Left ventricle myocardium inferior (tissue), 1 donor: Measurements from ENCODE around the gene ALOX12B. TPM values are rescaled to one million over a fixed set of nuclear protein-coding genes. Genes with fewer than 3 reads are reported as not detected.
"Not testable (repeated sequence)": the region's sequence is repeated elsewhere in the genome, so short reads cannot be mapped to it uniquely, and the experiment has no call there.

Source experiments
- DNase-seq: peaks from one replicate; pipeline ENCODE4 v3.0.0-alpha.2; 2020
- H3K27ac ChIP-seq: fragments of 200-600 bp; replicated peaks from 2 replicates; pipeline ENCODE4 v1.8.0; 2021
- H3K27me3 ChIP-seq: fragments of 200-600 bp; 2 replicates; pipeline ENCODE4 v1.8.0; 2021; ENCODE audit warnings: low read depth
- H3K36me3 ChIP-seq: fragments of 200-600 bp; 2 replicates; pipeline ENCODE4 v1.8.0; 2021
- H3K4me1 ChIP-seq: fragments of 200-600 bp; 2 replicates; pipeline ENCODE4 v1.8.0; 2021
- H3K4me3 ChIP-seq: fragments of 200-600 bp; 2 replicates; pipeline ENCODE4 v1.8.0; 2021; ENCODE audit warnings: mild to moderate bottlenecking, moderate library complexity
- H3K9me3 ChIP-seq: fragments of 200-600 bp; replicated peaks from 2 replicates; pipeline ENCODE4 v1.8.0; 2021
- intact Hi-C: fragments of 100-400 bp; cut with micrococcal nuclease; formaldehyde crosslinking; loops from one replicate; pipeline ENCODE4 v1.11.0; 2022
- microRNA-seq: library from miRNA; unstranded; fragments of <30 nt; microRNA quantifications from one replicate; pipeline ENCODE4 v1.2.0, GENCODE V29; 2020
- total RNA-seq: library from RNA; stranded (reverse); fragmentation: NEBNext Ultra II Directional; extraction: Animal tissue kit (Norgen Biotek cat#: 25700); gene quantifications from one replicate; pipeline ENCODE4 v1.2.1, GENCODE V29; 2021
- TF ChIP-seq, protein P1 (sequence below): fragments of 200-600 bp; IDR thresholded peaks from 2 replicates; pipeline ENCODE4 v1.8.0; 2021; ENCODE audit warnings: antibody characterized with exemption, mild to moderate bottlenecking, borderline replicate concordance
- donor health status: DM: no; HTN: yes; CAD: no; lungs with severe emphysema.

Gene ALOX12B
- total RNA-seq, 1 donor from 2014 or later, result not detected

DNA sequence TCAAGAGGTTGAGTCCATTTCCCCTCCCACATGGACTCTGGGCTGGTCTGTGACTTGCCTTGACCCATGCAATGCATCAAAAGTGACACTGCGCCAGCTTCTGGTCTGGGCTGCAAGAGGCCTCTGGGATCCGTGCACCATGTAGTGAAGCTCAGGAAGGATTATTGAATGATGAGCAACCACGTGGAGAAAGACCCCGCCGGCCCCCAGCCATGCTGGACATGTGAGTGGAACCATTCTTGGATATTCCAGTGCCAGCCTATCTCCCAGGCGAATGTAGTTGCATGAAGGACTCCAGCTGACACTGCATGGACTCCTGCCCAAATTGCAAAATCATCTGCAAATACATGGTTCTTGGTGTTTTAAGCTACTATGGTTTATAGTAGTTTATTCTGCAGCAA, 56.3 kb downstream of the ALOX12B start:
- intact Hi-C loops, result no loop called here
- Histone ChIP-seq H3K4me3 (no peak overlapping the region), H3K9me3 (no peaks in the 10 kb centered on the region), H3K36me3 (no peaks in the 10 kb centered on the region), H3K4me1 (no peaks in the 10 kb centered on the region), H3K27ac (no peak overlapping the region), H3K27me3 (peaks cover 78% of the 10 kb centered on the region)
- TF ChIP-seq, protein P1, sequence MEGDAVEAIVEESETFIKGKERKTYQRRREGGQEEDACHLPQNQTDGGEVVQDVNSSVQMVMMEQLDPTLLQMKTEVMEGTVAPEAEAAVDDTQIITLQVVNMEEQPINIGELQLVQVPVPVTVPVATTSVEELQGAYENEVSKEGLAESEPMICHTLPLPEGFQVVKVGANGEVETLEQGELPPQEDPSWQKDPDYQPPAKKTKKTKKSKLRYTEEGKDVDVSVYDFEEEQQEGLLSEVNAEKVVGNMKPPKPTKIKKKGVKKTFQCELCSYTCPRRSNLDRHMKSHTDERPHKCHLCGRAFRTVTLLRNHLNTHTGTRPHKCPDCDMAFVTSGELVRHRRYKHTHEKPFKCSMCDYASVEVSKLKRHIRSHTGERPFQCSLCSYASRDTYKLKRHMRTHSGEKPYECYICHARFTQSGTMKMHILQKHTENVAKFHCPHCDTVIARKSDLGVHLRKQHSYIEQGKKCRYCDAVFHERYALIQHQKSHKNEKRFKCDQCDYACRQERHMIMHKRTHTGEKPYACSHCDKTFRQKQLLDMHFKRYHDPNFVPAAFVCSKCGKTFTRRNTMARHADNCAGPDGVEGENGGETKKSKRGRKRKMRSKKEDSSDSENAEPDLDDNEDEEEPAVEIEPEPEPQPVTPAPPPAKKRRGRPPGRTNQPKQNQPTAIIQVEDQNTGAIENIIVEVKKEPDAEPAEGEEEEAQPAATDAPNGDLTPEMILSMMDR, result no peak
- no peak for DNase-seq

DNA sequence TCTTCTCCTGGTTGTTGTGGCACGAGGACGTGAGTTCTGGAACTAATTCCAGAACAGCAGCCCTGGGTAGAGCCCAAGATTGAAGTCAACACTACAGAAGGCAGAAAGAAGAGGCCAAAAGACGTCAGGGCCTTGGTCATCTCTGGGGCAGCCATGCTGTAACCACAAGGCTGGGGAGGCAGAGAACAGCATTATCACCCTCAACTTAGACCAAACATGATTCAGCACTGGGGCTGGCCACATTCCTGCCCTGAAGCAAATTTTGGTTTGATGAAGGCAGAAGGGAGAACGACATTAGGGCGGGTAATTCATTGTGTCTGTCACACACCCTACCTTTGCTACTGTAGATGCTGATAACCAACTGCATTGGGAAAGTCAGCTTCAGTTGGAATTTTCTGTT, 58.4 kb downstream of the ALOX12B start:
- intact Hi-C loops, result no loop called here
- H3K36me3 ChIP-seq, result no peaks in the 10 kb centered on the region
- H3K27ac ChIP-seq, result no peak overlapping the region
- H3K4me3 ChIP-seq, result no peak overlapping the region
- TF ChIP-seq, protein P1, result no peak
- no peak for DNase-seq
- H3K4me1 ChIP-seq, result no peaks in the 10 kb centered on the region
- H3K27me3 ChIP-seq, result peaks cover 62% of the 10 kb centered on the region
- no peaks in the 10 kb centered on the region for H3K9me3 ChIP-seq

DNA sequence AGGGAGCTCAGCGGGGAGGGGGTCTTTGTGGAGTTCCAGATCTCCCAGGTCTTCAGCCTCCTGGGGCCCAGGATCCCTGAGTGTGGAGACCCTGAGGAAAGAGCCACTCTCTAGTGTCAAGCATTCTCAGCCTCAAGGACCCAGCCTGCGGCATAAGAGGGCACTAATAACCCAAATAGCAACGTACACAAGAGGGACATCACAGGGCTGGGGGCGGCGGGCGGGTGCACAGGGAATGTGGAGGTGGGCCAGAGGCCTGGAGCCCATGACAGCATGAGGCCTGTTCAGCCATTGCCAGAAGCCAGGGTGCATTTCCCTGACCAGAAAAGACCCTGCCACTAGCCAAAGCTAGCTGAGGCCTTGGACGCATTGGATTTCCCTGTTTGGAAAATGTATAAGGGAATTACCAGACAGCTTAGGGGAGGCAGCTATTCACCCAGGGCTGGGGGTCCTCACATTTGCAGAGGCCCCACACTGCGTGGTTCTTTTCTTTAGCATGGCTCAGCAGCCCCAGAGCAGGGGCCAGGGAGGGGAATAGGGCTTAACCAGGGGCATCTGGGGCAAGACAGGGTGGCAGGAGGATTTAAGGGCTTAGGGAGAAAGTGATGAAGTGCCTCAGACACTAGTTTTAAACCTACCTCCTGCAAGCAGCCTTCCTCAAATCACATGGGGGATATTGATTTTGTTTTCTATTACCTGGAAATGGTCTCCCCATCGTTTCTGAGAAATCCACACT, 62.2 kb downstream of the ALOX12B start:
- DNase-seq, result no peak
- no peaks in the 10 kb centered on the region for H3K9me3 ChIP-seq
- intact Hi-C loops, result no loop called here
- H3K27me3 ChIP-seq, result peaks cover 32% of the 10 kb centered on the region
- H3K4me1 ChIP-seq, result no peaks in the 10 kb centered on the region
- H3K36me3 ChIP-seq, result no peaks in the 10 kb centered on the region
- H3K4me3 ChIP-seq, result no peak overlapping the region
- TF ChIP-seq, protein P1, result no peak
- no peak overlapping the region for H3K27ac ChIP-seq

DNA sequence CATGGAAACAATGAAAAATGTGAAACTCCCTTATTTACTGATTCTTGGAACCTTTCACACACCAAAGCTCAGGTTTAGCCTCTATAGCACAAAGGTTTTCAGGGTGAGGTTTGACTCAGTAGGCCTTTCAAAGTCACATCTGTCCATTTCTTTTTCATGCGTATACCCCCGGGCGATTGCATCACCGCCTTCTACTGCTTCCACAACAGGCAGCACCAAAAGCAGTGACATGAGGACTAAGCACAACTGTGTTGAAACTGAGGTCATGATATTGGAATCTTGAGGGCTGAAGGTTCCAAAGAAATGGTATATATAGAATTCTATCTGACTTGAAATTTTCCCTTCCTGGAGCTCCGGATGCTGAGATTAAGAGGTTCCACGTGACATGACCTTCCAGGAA, 63.4 kb downstream of the ALOX12B start:
- H3K27me3 ChIP-seq, result peaks cover 23% of the 10 kb centered on the region
- H3K36me3 ChIP-seq, H3K4me3 ChIP-seq, H3K4me1 ChIP-seq, H3K9me3 ChIP-seq, intact Hi-C loops, DNase-seq: not testable (repeated sequence)
- H3K27ac ChIP-seq, result peak overlapping the region; percentile 21

Small RNA genes lying within 50 kb of the gene (microRNA-seq; reads per million reads assigned to microRNA genes)
- gene MIR4314, result not detected

Other genes starting within 250 kb of the ALOX12B start
- gene TMEM88, start 232.7 kb downstream of the ALOX12B start, total RNA-seq, result 26.4 TPM
- 89.8 TPM for gene NAA38, start 230.2 kb downstream of the ALOX12B start, total RNA-seq
- gene CYB5D1, start 229.7 kb downstream of the ALOX12B start, total RNA-seq, result 17.8 TPM
- 15.6 TPM for gene CHD3, start 198.9 kb downstream of the ALOX12B start, total RNA-seq
- 1.0 TPM for gene RNF227, start 171.4 kb downstream of the ALOX12B start, total RNA-seq
- 0.30 TPM for gene KCNAB3, start 157.9 kb downstream of the ALOX12B start, total RNA-seq
- 111 TPM for gene TRAPPC1, start 155.8 kb downstream of the ALOX12B start, total RNA-seq
- 8.7 TPM for gene CNTROB, start 155.5 kb downstream of the ALOX12B start, total RNA-seq
- gene GUCY2D, start 85.1 kb downstream of the ALOX12B start, total RNA-seq, result not detected
- gene ALOX15B, start 48.7 kb downstream of the ALOX12B start, total RNA-seq, result not detected
- not detected for gene ALOXE3, start 30.8 kb upstream of the ALOX12B start, total RNA-seq
- not detected for gene HES7, start 36.4 kb upstream of the ALOX12B start, total RNA-seq
- 109 TPM for gene PER1, start 64.7 kb upstream of the ALOX12B start, total RNA-seq
- gene VAMP2, start 75.2 kb upstream of the ALOX12B start, total RNA-seq, result 59.6 TPM
- 7.9 TPM for gene TMEM107, start 88.7 kb upstream of the ALOX12B start, total RNA-seq
- gene BORCS6, start 102.5 kb upstream of the ALOX12B start, total RNA-seq, result 8.4 TPM
- gene AURKB, start 122.9 kb upstream of the ALOX12B start, total RNA-seq, result 1.2 TPM
- gene CTC1, start 160.3 kb upstream of the ALOX12B start, total RNA-seq, result 14.6 TPM
- 9.8 TPM for gene PFAS, start 161.6 kb upstream of the ALOX12B start, total RNA-seq
- gene RANGRF, start 201.0 kb upstream of the ALOX12B start, total RNA-seq, result 25.6 TPM
- gene SLC25A35, start 207.7 kb upstream of the ALOX12B start, total RNA-seq, result 1.3 TPM
- gene ARHGEF15, start 222.5 kb upstream of the ALOX12B start, total RNA-seq, result 19.4 TPM